Putamen (tissue), 1 donor: Measurements from ENCODE around the gene MLLT6.

Experiments used
- DNase-seq: peaks from one replicate; pipeline ENCODE4 v3.0.0-alpha.2; 2016; ENCODE audit warnings: low spot score

The MLLT6 gene

GRCh38 chr17:38674749-38675615 lies 30.1 kb upstream of the MLLT6 start, which contains the start of gene EPOP:
Gene EPOP (minus strand): TSS chr17:38674957. CDS start chr17:38674495, 462 bp downstream.
- DNase-seq: peak; percentile 84

GRCh38 chr17:38676706-38677504 lies 28.2 kb upstream of the MLLT6 start:
- DNase-seq: peak; percentile 81

GRCh38 chr17:38677819-38678218 lies 27.3 kb upstream of the MLLT6 start:
- no peak for DNase-seq

GRCh38 chr17:38681096-38681495 lies 24.0 kb upstream of the MLLT6 start:
- DNase-seq: no peak

DNA sequence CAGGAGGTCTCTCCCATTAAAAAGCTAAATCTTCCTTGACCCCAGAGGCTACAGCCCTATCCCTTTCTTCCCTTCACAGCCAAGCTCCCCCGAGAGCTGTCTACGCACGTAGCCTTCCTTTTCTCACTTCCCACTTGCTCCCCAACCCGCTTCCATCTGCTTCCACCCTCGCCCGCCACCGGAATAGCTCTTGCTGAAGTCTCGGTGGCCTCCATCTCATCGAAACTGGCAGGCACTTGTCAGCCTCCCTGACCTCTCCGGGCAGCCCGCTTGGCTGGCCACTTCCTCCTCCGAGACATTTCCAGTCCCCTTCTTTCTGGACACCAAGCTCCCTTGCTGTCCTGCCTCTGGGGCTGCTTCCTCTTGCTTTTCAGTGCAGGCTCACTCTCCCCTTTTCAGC lies 19.6 kb upstream of the MLLT6 start:
- no peak for DNase-seq

- no peak for DNase-seq
These were observed 17.8 kb upstream of the MLLT6 start for GRCh38 chr17:38687286-38687685.

- DNase-seq: no peak
These were observed 14.7 kb upstream of the MLLT6 start for GRCh38 chr17:38690386-38690785.

DNA sequence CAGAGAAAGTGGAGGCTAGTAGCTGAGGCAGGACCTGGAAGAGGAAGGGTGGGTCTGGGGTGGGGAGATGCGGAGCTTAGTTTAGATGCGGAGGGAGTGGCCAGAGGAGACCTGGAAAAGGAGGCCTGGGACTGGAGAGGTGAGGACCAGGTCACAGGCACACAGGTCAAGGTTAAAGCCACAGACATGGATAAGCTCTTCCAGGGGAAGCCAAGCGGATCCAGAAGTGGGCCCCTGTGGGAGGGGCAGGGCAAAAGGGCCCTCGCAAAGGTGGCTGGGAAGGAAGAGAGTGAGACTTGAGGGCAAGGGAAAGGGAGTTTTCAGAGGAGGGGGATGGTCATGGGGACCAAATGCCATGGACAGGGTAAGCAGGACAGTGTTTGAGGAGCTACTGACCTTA lies 13.9 kb upstream of the MLLT6 start:
- no peak for DNase-seq

- DNase-seq: no peak
These were observed 11.3 kb upstream of the MLLT6 start for GRCh38 chr17:38693700-38694329.

- no peak for DNase-seq
These were observed 7.8 kb upstream of the MLLT6 start for GRCh38 chr17:38697061-38697820.

GRCh38 chr17:38698760-38699159 lies 6.3 kb upstream of the MLLT6 start:
- no peak for DNase-seq

GRCh38 chr17:38701504-38702165 lies 3.4 kb upstream of the MLLT6 start:
- DNase-seq: no peak

- peak; percentile 80 for DNase-seq
These were observed 2.7 kb upstream of the MLLT6 start for GRCh38 chr17:38702166-38702915.

DNA sequence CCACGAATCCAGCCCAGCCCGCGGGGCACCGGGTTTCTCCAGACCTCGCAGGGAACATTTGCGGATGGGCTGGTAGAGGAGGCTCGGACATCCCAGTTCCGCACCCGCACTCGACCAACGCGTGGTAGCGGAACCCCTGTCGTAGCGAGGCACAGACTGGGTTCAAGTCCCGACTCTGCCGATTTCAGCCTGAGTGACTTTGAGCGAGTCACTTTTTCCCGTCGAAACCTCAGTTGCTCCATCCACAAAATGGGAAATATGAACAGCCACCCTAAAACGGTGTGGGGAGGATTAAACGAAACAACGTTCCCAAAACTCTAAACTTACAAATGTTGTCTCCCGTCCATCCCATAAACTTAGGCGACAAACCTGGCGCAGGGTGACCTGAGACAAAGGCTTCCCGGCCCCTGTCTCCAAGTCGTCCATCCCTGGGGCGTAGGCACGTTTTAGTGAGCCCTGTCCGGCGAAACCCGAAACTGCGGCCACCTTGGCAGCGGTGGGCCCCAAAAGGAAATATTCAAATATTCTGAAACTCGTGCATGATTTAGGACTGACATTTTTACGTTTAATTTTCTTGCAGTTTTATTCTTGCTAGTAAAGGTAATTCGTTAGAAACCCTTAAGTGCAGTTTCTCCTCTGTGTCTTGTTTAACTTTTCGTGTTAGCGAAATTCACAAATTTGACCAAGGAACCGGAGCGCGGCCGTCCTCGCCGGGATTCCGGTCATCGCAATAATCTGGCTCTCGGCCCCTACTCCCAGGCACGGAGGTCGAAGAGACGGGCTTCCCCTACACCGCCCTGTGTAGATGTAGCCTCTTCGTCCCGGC lies 1.9 kb upstream of the MLLT6 start:
- DNase-seq: no peak

GRCh38 chr17:38703742-38704605 lies 1.1 kb upstream of the MLLT6 start:
- DNase-seq: no peak

DNA sequence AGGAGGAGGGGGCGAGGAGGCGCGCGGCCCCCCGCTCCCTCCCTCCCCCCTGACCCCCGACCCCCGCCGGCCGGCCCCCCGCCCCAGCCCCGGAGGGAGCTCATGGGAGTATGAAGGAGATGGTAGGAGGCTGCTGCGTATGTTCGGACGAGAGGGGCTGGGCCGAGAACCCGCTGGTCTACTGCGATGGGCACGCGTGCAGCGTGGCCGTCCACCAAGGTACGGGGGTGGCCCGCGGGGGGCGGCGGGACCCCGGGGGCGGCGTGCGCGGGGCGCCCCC lies 390 bp downstream of the MLLT6 start:
- no peak for DNase-seq

- DNase-seq: no peak
These were observed 881 bp downstream of the MLLT6 start for GRCh38 chr17:38705803-38706504.

DNA sequence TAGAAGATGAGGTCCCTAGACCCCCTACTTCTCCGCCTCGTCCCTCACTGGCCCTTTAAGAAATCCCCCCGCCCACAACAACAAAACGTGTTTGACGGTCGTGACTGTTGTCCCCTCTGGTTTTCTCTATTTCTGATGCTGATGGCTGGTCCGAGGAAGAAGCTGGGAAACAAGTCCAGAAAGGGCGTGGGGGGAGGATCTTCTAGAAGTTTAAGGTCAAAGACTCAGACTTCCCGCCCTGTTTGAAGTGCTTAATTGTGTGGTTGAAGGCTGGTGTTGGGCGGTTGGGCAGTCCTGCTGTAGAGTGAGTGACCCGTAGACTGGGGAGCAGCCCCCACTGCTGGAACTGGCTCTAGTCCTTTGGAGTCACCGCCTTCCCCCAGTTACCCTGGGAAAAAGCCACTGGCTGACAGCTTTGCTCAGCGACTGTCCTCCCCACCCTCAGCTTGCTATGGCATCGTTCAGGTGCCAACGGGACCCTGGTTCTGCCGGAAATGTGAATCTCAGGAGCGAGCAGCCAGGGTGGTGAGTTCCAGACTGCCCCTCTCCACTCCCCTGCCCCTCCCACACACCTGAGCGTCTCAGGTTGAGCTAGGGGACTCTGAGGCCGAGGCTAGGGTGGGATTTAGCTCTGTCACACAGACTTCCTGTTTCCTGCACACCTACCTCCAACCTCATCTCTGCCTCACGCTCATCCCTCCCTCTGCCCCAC lies 1.6 kb downstream of the MLLT6 start:
- DNase-seq: no peak
